H54 (cell line): ENCODE results near the gene ATG5.

Experiments used
- DNase-seq: peaks from one replicate; pipeline ENCODE4 v3.0.0; 2011; ENCODE audit warnings: low spot score, mixed read lengths; ENCODE audit not compliant: insufficient read length
- FAIRE-seq: peaks from 3 replicates; lab custom pipeline; 2011; peaks lifted over from hg19 to GRCh38; lab: Jason Lieb, UNC
- POLR2A ChIP-seq: IDR thresholded peaks from 2 replicates; pipeline ENCODE4 v1.6.1; 2011; ENCODE audit warnings: low read depth, mild to moderate bottlenecking, low read length

Gene ATG5

GRCh38 chr6:106145741-106146227, 179.8 kb downstream of the ATG5 start:
- FAIRE-seq (no peak), DNase-seq (no peak)

GRCh38 chr6:106145144-106145543, 180.4 kb downstream of the ATG5 start:
- FAIRE-seq (no peak), DNase-seq (no peak)
- no peak for TF ChIP-seq POLR2A

More at GRCh38 chr6:106145741-106146227, 179.8 kb downstream of the ATG5 start:
- TF ChIP-seq POLR2A: no peak

GRCh38 chr6:106143665-106144064, 181.9 kb downstream of the ATG5 start:
- DNase-seq (no peak), FAIRE-seq (no peak)
- no peak for TF ChIP-seq POLR2A

- DNase-seq: no peak
- no peak for TF ChIP-seq POLR2A
- FAIRE-seq: no peak
Measured at GRCh38 chr6:106142876-106143431, 182.6 kb downstream of the ATG5 start.

- no peak for DNase-seq
- FAIRE-seq: no peak
- no peak for TF ChIP-seq POLR2A
Measured at GRCh38 chr6:106141441-106142237, 183.9 kb downstream of the ATG5 start.

- no peak for FAIRE-seq
- no peak for TF ChIP-seq POLR2A
- no peak for DNase-seq
Measured at GRCh38 chr6:106138151-106138550, 187.4 kb downstream of the ATG5 start.

GRCh38 chr6:106136845-106137244, 188.7 kb downstream of the ATG5 start:
- FAIRE-seq: no peak
- no peak for TF ChIP-seq POLR2A
- DNase-seq: no peak

DNA sequence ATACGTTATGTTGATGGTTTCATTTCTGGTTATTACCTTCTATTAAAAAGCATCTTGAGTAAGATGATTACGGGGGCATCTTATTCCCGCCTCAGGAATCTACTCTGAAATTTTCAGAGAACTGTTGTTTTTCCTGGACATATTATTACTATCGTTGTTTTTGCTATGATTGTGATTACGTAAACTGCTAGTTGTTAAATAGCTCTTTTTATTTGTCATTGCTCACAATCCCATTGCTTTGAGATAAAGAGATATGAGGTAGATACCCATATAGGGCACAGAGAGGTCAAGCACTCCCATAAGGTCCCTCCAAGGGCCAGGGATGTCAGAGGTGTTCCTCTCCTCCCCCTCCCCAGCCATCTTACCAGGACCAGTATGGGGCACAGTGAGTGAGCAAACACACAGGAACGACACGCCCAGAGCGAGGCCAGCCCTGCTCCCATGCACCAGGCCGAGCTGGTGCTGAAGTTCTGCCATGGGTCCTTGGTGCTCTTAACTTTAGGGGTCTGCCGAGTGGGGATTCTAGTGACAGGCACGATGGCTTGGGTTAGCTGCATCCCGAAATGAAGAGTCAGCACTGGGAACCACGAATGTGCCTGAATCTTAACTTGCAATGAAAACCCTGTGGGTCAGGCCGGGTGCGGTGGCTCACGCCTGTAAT, 189.5 kb downstream of the ATG5 start:
- FAIRE-seq: no peak
- no peak for TF ChIP-seq POLR2A
- DNase-seq: no peak

- DNase-seq (no peak), FAIRE-seq (no peak)
- no peak for TF ChIP-seq POLR2A
Measured at GRCh38 chr6:106134906-106135634, 190.5 kb downstream of the ATG5 start.
